Measurements from ENCODE around the gene RNF169. TPM values are rescaled to one million over a fixed set of nuclear protein-coding genes. Genes with fewer than 3 reads are reported as not detected.

RNF169 gene
- total RNA-seq, 3 donors from 2014 or later = 16.5 to 36.1 (median 27.2) TPM

DNA sequence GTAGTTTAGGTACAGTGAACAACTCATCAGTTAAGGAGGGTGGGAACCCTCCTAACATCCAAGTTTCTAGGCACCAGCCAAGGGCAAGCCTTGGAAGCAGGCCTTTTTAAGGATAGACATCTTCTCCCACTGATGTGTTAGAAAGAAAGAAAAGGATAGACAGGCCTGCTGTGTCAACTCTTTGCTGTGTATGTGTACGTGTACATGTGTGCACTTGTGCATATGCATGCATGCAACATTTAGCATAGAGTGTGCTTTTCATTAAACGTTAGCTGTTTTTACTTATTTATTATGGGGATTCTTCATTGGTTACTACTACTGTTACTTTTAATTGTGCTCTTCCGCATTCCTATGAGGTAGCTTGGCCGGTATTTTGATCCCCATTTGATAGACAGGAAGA lies 36.1 kb downstream of the RNF169 start:
- TF ChIP-seq, protein P1, sequence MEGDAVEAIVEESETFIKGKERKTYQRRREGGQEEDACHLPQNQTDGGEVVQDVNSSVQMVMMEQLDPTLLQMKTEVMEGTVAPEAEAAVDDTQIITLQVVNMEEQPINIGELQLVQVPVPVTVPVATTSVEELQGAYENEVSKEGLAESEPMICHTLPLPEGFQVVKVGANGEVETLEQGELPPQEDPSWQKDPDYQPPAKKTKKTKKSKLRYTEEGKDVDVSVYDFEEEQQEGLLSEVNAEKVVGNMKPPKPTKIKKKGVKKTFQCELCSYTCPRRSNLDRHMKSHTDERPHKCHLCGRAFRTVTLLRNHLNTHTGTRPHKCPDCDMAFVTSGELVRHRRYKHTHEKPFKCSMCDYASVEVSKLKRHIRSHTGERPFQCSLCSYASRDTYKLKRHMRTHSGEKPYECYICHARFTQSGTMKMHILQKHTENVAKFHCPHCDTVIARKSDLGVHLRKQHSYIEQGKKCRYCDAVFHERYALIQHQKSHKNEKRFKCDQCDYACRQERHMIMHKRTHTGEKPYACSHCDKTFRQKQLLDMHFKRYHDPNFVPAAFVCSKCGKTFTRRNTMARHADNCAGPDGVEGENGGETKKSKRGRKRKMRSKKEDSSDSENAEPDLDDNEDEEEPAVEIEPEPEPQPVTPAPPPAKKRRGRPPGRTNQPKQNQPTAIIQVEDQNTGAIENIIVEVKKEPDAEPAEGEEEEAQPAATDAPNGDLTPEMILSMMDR (IDR thresholded peaks at IDR 0.05) = no peak
- TF ChIP-seq POLR2AphosphoS5 (IDR thresholded peaks at IDR 0.05) (no peak), POLR2A (IDR thresholded peaks at IDR 0.05) (no peak)
- Histone ChIP-seq H3K4me3 (no peak overlapping the region), H3K4me1 (no peaks in the 10 kb centered on the region), H3K27me3 (no peaks in the 10 kb centered on the region), H3K9me3 (no peaks in the 10 kb centered on the region), H3K36me3 (no peaks in the 10 kb centered on the region), H3K27ac (no peak overlapping the region)
- no peak for DNase-seq (ENCODE audit: low spot score in 2 of 2)
- intact Hi-C loops (cut with DNase I; ENCODE audit: low total_unique reads) = no loop called here

DNA sequence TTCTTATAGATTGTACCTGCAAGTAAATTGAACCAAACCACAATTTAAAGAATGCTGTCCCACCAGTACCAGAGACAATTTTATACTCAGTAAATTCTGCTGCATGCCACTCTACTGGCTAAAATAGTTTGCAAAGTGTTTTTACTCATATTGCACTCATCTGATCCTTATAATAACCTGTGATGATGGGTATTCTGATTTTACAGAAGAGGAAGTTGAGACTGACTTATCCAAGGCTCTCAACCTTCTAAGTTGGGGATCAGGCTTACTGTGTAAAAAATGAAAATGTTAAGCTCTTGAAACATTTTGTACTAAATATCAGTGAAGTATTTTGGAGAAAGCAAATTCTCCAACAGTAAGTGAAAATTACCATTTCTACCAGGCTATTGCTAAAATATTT lies 37.9 kb downstream of the RNF169 start:
- peaks cover 4% of the 10 kb centered on the region for H3K36me3 ChIP-seq
- no peaks in the 10 kb centered on the region for H3K4me1 ChIP-seq
- H3K27me3 ChIP-seq = no peaks in the 10 kb centered on the region
- no peaks in the 10 kb centered on the region for H3K9me3 ChIP-seq
- H3K4me3 ChIP-seq = no peak overlapping the region
- intact Hi-C loops (cut with DNase I; ENCODE audit: low total_unique reads) = no loop called here
- no peak overlapping the region for H3K27ac ChIP-seq
- TF ChIP-seq, protein P1 (IDR thresholded peaks at IDR 0.05) = no peak
- TF ChIP-seq POLR2A (IDR thresholded peaks at IDR 0.05) (no peak), POLR2AphosphoS5 (IDR thresholded peaks at IDR 0.05) (no peak)
- no peak for DNase-seq (ENCODE audit: low spot score in 2 of 2)

DNA sequence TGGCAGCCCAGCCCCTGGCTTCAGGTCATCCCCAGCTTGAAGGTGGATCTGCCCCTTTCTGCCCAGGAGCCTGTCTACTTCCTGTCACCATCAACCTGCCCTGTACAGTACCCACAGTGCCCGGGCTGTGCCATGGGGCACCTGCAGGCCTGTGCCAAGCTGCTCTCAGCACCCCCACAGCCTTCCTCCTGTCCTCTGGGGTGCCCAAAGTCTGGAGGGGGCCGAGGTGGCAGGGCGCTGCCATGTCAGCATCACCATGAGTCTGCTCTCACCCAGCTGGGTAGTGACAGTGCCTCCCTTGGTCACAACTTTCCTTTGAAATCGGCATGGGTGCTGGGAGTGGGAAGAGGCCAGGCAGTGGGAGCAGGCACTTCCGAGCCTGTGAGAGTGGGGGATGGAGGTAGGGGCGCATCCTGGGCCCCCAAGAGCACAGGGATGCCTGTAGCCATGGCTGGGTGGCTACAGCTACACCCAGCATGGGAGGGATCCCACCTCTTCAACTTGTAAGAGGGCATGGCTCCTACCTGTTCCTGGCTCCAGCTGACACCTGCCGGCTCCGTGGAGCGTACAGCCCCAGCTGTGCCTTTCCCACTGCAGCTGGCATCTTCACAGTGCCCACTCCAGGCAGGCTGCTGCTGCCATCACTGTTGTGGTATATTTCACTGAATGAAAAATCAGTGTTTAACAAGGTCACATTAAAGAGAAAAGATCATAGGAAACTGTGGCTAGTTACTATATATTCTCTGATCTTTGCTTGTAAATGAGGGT lies 42.9 kb downstream of the RNF169 start:
- TF ChIP-seq POLR2AphosphoS5 (IDR thresholded peaks at IDR 0.05) (no peak), POLR2A (IDR thresholded peaks at IDR 0.05) (no peak)
- TF ChIP-seq, protein P1 (IDR thresholded peaks at IDR 0.05) = no peak
- H3K36me3 ChIP-seq = peaks cover 4% of the 10 kb centered on the region

DNA sequence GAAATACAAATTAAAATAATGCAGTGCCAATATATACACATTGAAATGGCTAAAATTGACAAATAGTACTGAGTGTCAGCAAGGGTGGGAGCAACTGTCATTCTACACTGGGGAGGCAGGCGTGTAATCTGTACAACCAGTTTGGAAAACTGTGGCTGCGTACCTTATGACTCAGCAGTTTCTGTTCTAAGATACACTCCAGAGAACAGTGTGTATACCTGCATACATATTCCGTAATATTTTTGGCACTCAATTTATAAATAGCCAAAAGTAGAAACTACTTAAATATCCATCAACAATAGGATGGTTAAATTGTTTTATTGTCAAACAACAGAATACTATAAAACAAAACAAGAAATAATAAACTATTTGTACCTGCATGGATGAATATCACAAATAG lies 57.6 kb downstream of the RNF169 start:
- no peak for TF ChIP-seq POLR2A (IDR thresholded peaks at IDR 0.05)
- no peak for TF ChIP-seq POLR2AphosphoS5 (IDR thresholded peaks at IDR 0.05)
- TF ChIP-seq, protein P1 (IDR thresholded peaks at IDR 0.05) = no peak
- intact Hi-C loops (cut with DNase I; ENCODE audit: low total_unique reads) = loop anchor here (5.0 kb wide), 1 partner anchor 471 kb away; no protein-coding TSS in a partner anchor

More for the DNA sequence above, 42.9 kb downstream of the RNF169 start:
- no peak overlapping the region for H3K4me3 ChIP-seq
- no peaks in the 10 kb centered on the region for H3K27me3 ChIP-seq
- no peaks in the 10 kb centered on the region for H3K4me1 ChIP-seq
- no peak for DNase-seq (ENCODE audit: low spot score in 2 of 2)
- H3K27ac ChIP-seq = no peak overlapping the region
- no peaks in the 10 kb centered on the region for H3K9me3 ChIP-seq
- intact Hi-C loops (cut with DNase I; ENCODE audit: low total_unique reads) = no loop called here

DNA sequence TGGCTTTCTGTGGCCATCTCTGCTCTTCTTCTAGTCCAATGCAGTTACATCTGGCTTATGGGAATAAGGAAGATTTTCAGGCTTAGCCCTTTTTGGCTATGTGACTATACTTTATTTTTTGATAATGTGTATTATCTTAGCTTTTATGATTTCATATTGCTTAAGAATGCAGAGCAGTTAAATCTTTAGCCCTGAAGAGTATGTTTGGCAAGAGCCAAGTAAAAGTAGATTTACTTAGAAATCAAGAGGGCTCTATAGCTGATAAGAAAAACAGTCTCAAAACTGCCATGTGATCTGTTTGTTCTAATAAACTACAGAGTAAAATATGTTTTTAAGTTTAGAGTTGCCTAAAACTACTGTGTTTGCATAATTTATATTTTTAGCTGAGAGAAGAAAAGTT lies 61.2 kb downstream of the RNF169 start:
- intact Hi-C loops (cut with DNase I; ENCODE audit: low total_unique reads) = loop anchor here (5.0 kb wide), 1 partner anchor 468 kb away; no protein-coding TSS in a partner anchor
- TF ChIP-seq POLR2A (IDR thresholded peaks at IDR 0.05) = no peak
- TF ChIP-seq, protein P1 (IDR thresholded peaks at IDR 0.05) = no peak
- TF ChIP-seq POLR2AphosphoS5 (IDR thresholded peaks at IDR 0.05) = no peak
- H3K4me1 ChIP-seq = no peaks in the 10 kb centered on the region
- no peak overlapping the region for H3K27ac ChIP-seq
- no peaks in the 10 kb centered on the region for H3K36me3 ChIP-seq
- no peaks in the 10 kb centered on the region for H3K9me3 ChIP-seq
- H3K4me3 ChIP-seq = no peak overlapping the region
- H3K27me3 ChIP-seq = no peaks in the 10 kb centered on the region
- DNase-seq (ENCODE audit: low spot score in 2 of 2) = no peak

More for the DNA sequence above, 57.6 kb downstream of the RNF169 start:
- H3K27me3 ChIP-seq = no peaks in the 10 kb centered on the region
- no peak for DNase-seq (ENCODE audit: low spot score in 2 of 2)
- no peak overlapping the region for H3K27ac ChIP-seq
- H3K36me3 ChIP-seq = no peaks in the 10 kb centered on the region
- H3K4me1 ChIP-seq = no peaks in the 10 kb centered on the region
- H3K4me3 ChIP-seq = no peak overlapping the region
- no peaks in the 10 kb centered on the region for H3K9me3 ChIP-seq

Measured in breast epithelium (tissue), 4 donors.